HEK293 (cell line): Measurements from ENCODE around the gene VSIG10L.

Experiments used
- IKZF3 ChIP-seq: fragments of 450-650 bp; IDR thresholded peaks from 2 replicates; pipeline ENCODE4 v1.5.0; 2018; ENCODE audit warnings: missing biosample characterization, mild to moderate bottlenecking, missing genetic modification characterization, moderate library complexity
- OSR2 ChIP-seq: fragments of 450-650 bp; formaldehyde crosslinking; IDR thresholded peaks from 2 replicates; pipeline ENCODE4 v1.5.1; 2016; ENCODE audit warnings: missing biosample characterization, missing genetic modification characterization
- SCRT1 ChIP-seq: fragments of 450-650 bp; formaldehyde crosslinking; IDR thresholded peaks from 2 replicates; pipeline ENCODE4 v1.5.1; 2016; ENCODE audit warnings: missing biosample characterization, missing genetic modification characterization, borderline replicate concordance
- YY1 ChIP-seq: fragments of 450-650 bp; formaldehyde crosslinking; IDR thresholded peaks from 2 replicates; pipeline ENCODE4 v1.5.1; 2018; ENCODE audit warnings: missing biosample characterization, missing genetic modification characterization
- ZBTB8A ChIP-seq: fragments of 450-650 bp; formaldehyde crosslinking; IDR thresholded peaks from 2 replicates; pipeline ENCODE4 v1.5.1; 2016; ENCODE audit warnings: missing biosample characterization, missing genetic modification characterization
- ZNF184 ChIP-seq: fragments of 450-650 bp; IDR thresholded peaks from 2 replicates; pipeline ENCODE4 v1.5.1; 2018; ENCODE audit warnings: missing biosample characterization, mild to moderate bottlenecking, missing genetic modification characterization
- ZNF311 ChIP-seq: fragments of 450-650 bp; formaldehyde crosslinking; IDR thresholded peaks from 2 replicates; pipeline ENCODE4 v1.5.1; 2017; ENCODE audit warnings: missing biosample characterization, missing genetic modification characterization, borderline replicate concordance
- ZNF777 ChIP-seq: fragments of 450-650 bp; formaldehyde crosslinking; IDR thresholded peaks from 2 replicates; pipeline ENCODE4 v1.5.1; 2017; ENCODE audit warnings: missing biosample characterization, missing genetic modification characterization, borderline replicate concordance
- ZNF843 ChIP-seq: fragments of 450-650 bp; formaldehyde crosslinking; IDR thresholded peaks from 2 replicates; pipeline ENCODE4 v1.5.1; 2016; ENCODE audit warnings: missing biosample characterization, missing genetic modification characterization
- TF ChIP-seq, protein P1 (sequence below): fragments of 450-650 bp; formaldehyde crosslinking; conservative IDR thresholded peaks from 2 replicates; pipeline ENCODE4 v1.5.1; 2016; ENCODE audit warnings: low read depth, missing biosample characterization, missing genetic modification characterization
- TF ChIP-seq, protein P2 (sequence below): fragments of 450-650 bp; formaldehyde crosslinking; IDR thresholded peaks from 2 replicates; pipeline ENCODE4 v1.5.1; 2016; ENCODE audit warnings: missing biosample characterization, missing genetic modification characterization
- TF ChIP-seq, protein P3 (sequence below): fragments of 450-650 bp; formaldehyde crosslinking; IDR thresholded peaks from 2 replicates; pipeline ENCODE4 v1.5.1; 2016; ENCODE audit warnings: missing biosample characterization, missing genetic modification characterization, low read depth
- TF ChIP-seq, protein P4 (sequence below): fragments of 450-650 bp; formaldehyde crosslinking; IDR thresholded peaks from 2 replicates; pipeline ENCODE4 v1.5.1; 2017; ENCODE audit warnings: missing biosample characterization, missing genetic modification characterization
- TF ChIP-seq, protein P5 (sequence below): fragments of 450-650 bp; formaldehyde crosslinking; IDR thresholded peaks from 2 replicates; pipeline ENCODE4 v1.5.1; 2016; ENCODE audit warnings: missing biosample characterization, missing genetic modification characterization

GRCh38 chr19:51391073-51391611, 49.2 kb upstream of the VSIG10L start:
- no peak for TF ChIP-seq ZNF184
- TF ChIP-seq, protein P1, sequence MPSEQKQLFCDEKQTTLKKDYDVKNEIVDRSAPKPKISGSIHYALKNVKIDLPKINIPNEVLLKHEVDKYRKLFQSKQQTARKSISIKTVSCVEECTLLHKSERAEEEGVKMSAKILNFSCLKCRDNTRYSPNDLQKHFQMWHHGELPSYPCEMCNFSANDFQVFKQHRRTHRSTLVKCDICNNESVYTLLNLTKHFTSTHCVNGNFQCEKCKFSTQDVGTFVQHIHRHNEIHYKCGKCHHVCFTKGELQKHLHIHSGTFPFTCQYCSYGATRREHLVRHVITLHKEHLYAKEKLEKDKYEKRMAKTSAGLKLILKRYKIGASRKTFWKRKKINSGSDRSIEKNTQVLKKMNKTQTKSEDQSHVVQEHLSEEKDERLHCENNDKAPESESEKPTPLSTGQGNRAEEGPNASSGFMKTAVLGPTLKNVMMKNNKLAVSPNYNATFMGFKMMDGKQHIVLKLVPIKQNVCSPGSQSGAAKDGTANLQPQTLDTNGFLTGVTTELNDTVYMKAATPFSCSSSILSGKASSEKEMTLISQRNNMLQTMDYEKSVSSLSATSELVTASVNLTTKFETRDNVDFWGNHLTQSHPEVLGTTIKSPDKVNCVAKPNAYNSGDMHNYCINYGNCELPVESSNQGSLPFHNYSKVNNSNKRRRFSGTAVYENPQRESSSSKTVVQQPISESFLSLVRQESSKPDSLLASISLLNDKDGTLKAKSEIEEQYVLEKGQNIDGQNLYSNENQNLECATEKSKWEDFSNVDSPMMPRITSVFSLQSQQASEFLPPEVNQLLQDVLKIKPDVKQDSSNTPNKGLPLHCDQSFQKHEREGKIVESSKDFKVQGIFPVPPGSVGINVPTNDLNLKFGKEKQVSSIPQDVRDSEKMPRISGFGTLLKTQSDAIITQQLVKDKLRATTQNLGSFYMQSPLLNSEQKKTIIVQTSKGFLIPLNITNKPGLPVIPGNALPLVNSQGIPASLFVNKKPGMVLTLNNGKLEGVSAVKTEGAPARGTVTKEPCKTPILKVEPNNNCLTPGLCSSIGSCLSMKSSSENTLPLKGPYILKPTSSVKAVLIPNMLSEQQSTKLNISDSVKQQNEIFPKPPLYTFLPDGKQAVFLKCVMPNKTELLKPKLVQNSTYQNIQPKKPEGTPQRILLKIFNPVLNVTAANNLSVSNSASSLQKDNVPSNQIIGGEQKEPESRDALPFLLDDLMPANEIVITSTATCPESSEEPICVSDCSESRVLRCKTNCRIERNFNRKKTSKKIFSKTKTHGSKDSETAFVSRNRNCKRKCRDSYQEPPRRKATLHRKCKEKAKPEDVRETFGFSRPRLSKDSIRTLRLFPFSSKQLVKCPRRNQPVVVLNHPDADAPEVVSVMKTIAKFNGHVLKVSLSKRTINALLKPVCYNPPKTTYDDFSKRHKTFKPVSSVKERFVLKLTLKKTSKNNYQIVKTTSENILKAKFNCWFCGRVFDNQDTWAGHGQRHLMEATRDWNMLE (tag by site-specific recombination) = no peak
- no peak for TF ChIP-seq ZNF311 (tag by site-specific recombination)
- TF ChIP-seq ZNF843 (tag by site-specific recombination) = no peak
- TF ChIP-seq OSR2 (tag by site-specific recombination) = no peak
- TF ChIP-seq, protein P2, sequence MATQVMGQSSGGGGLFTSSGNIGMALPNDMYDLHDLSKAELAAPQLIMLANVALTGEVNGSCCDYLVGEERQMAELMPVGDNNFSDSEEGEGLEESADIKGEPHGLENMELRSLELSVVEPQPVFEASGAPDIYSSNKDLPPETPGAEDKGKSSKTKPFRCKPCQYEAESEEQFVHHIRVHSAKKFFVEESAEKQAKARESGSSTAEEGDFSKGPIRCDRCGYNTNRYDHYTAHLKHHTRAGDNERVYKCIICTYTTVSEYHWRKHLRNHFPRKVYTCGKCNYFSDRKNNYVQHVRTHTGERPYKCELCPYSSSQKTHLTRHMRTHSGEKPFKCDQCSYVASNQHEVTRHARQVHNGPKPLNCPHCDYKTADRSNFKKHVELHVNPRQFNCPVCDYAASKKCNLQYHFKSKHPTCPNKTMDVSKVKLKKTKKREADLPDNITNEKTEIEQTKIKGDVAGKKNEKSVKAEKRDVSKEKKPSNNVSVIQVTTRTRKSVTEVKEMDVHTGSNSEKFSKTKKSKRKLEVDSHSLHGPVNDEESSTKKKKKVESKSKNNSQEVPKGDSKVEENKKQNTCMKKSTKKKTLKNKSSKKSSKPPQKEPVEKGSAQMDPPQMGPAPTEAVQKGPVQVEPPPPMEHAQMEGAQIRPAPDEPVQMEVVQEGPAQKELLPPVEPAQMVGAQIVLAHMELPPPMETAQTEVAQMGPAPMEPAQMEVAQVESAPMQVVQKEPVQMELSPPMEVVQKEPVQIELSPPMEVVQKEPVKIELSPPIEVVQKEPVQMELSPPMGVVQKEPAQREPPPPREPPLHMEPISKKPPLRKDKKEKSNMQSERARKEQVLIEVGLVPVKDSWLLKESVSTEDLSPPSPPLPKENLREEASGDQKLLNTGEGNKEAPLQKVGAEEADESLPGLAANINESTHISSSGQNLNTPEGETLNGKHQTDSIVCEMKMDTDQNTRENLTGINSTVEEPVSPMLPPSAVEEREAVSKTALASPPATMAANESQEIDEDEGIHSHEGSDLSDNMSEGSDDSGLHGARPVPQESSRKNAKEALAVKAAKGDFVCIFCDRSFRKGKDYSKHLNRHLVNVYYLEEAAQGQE (tag by site-specific recombination) = no peak
- TF ChIP-seq YY1 = no peak
- TF ChIP-seq, protein P3, sequence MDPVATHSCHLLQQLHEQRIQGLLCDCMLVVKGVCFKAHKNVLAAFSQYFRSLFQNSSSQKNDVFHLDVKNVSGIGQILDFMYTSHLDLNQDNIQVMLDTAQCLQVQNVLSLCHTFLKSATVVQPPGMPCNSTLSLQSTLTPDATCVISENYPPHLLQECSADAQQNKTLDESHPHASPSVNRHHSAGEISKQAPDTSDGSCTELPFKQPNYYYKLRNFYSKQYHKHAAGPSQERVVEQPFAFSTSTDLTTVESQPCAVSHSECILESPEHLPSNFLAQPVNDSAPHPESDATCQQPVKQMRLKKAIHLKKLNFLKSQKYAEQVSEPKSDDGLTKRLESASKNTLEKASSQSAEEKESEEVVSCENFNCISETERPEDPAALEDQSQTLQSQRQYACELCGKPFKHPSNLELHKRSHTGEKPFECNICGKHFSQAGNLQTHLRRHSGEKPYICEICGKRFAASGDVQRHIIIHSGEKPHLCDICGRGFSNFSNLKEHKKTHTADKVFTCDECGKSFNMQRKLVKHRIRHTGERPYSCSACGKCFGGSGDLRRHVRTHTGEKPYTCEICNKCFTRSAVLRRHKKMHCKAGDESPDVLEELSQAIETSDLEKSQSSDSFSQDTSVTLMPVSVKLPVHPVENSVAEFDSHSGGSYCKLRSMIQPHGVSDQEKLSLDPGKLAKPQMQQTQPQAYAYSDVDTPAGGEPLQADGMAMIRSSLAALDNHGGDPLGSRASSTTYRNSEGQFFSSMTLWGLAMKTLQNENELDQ (tag by site-specific recombination) = no peak
- no peak for TF ChIP-seq ZBTB8A (tag by site-specific recombination)
- TF ChIP-seq, protein P4, sequence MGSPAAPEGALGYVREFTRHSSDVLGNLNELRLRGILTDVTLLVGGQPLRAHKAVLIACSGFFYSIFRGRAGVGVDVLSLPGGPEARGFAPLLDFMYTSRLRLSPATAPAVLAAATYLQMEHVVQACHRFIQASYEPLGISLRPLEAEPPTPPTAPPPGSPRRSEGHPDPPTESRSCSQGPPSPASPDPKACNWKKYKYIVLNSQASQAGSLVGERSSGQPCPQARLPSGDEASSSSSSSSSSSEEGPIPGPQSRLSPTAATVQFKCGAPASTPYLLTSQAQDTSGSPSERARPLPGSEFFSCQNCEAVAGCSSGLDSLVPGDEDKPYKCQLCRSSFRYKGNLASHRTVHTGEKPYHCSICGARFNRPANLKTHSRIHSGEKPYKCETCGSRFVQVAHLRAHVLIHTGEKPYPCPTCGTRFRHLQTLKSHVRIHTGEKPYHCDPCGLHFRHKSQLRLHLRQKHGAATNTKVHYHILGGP = no peak
- TF ChIP-seq ZNF777 (tag by site-specific recombination) = no peak
- TF ChIP-seq SCRT1 (tag by site-specific recombination) = no peak
- no peak for TF ChIP-seq IKZF3
- TF ChIP-seq, protein P5, sequence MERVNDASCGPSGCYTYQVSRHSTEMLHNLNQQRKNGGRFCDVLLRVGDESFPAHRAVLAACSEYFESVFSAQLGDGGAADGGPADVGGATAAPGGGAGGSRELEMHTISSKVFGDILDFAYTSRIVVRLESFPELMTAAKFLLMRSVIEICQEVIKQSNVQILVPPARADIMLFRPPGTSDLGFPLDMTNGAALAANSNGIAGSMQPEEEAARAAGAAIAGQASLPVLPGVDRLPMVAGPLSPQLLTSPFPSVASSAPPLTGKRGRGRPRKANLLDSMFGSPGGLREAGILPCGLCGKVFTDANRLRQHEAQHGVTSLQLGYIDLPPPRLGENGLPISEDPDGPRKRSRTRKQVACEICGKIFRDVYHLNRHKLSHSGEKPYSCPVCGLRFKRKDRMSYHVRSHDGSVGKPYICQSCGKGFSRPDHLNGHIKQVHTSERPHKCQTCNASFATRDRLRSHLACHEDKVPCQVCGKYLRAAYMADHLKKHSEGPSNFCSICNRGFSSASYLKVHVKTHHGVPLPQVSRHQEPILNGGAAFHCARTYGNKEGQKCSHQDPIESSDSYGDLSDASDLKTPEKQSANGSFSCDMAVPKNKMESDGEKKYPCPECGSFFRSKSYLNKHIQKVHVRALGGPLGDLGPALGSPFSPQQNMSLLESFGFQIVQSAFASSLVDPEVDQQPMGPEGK = no peak
